GM23338 (cell line): ENCODE measurements around the gene CTNNAL1. TPM values are rescaled to one million over a fixed set of nuclear protein-coding genes. Genes with fewer than 3 reads are reported as not detected.

Experiments used
- ATAC-seq: fragments of 200-7000 bp; cut with Tn5 transposase; 3 replicates; pipeline ENCODE4 v1.9.1; 2020
- DNase-seq: peaks from one replicate; pipeline ENCODE4 v3.0.0-alpha.2; 2015; ENCODE audit warnings: low spot score
- H2AFZ ChIP-seq: fragments of 200-600 bp; sonication (generic); 2 replicates; pipeline ENCODE4 v1.8.0; 2016; ENCODE audit warnings: antibody characterized with exemption, mild to moderate bottlenecking, moderate library complexity
- H3F3A ChIP-seq: fragments of 200-600 bp; sonication (generic); replicated peaks from 2 replicates; pipeline ENCODE4 v1.8.0; 2017; ENCODE audit warnings: antibody characterized with exemption, mixed run types, low read depth
- H3K27ac ChIP-seq: fragments of 200-600 bp; sonication (generic); 2 replicates; pipeline ENCODE4 v1.6.1; 2016; ENCODE audit warnings: low read depth
- H3K27me3 ChIP-seq: fragments of 200-600 bp; sonication (generic); 2 replicates; pipeline ENCODE4 v1.8.0; 2016; ENCODE audit warnings: mild to moderate bottlenecking, mixed run types, moderate library complexity; ENCODE audit not compliant: insufficient read depth
- H3K36me3 ChIP-seq: fragments of 200-600 bp; sonication (generic); 2 replicates; pipeline ENCODE4 v1.8.0; 2016; ENCODE audit warnings: mild to moderate bottlenecking; ENCODE audit not compliant: insufficient read depth
- H3K4me1 ChIP-seq: fragments of 200-600 bp; sonication (generic); 2 replicates; pipeline ENCODE4 v1.8.0; 2016; ENCODE audit warnings: mild to moderate bottlenecking, moderate library complexity; ENCODE audit not compliant: insufficient read depth
- H3K4me2 ChIP-seq: fragments of 200-600 bp; sonication (generic); 2 replicates; pipeline ENCODE4 v1.7.1; 2017; ENCODE audit warnings: mixed run types
- H3K4me3 ChIP-seq: fragments of 200-600 bp; sonication (generic); 2 replicates; pipeline ENCODE4 v1.6.1; 2016; ENCODE audit warnings: mixed run types
- H3K79me2 ChIP-seq: fragments of 200-600 bp; sonication (generic); replicated peaks from 2 replicates; pipeline ENCODE4 v1.8.0; 2017; ENCODE audit warnings: mild to moderate bottlenecking; ENCODE audit not compliant: insufficient read depth
- H3K9me2 ChIP-seq: fragments of 200-600 bp; sonication (generic); 2 replicates; pipeline ENCODE4 v1.8.0; 2017; ENCODE audit not compliant: insufficient read depth
- H4K20me1 ChIP-seq: fragments of 200-600 bp; sonication (generic); replicated peaks from 2 replicates; pipeline ENCODE4 v1.8.0; 2017; ENCODE audit warnings: mild to moderate bottlenecking; ENCODE audit not compliant: insufficient read depth
- H3K27ac Mint-ChIP-seq: 2 replicates; pipeline ENCODE4 v1.8.0; 2020; ENCODE audit warnings: inconsistent platforms, mild to moderate bottlenecking, moderate library complexity, mixed read lengths
- H3K27me3 Mint-ChIP-seq: 3 replicates; pipeline ENCODE4 v1.8.0; 2022; ENCODE audit warnings: low read depth, mild to moderate bottlenecking, moderate library complexity, mixed read lengths, inconsistent platforms; ENCODE audit not compliant: insufficient read depth, poor library complexity
- H3K36me3 Mint-ChIP-seq: 3 replicates; pipeline ENCODE4 v1.8.0; 2021; ENCODE audit warnings: low read depth, mild to moderate bottlenecking, inconsistent platforms, moderate library complexity, mixed read lengths
- H3K4me1 Mint-ChIP-seq: 3 replicates; pipeline ENCODE4 v1.8.0; 2020; ENCODE audit warnings: mild to moderate bottlenecking, inconsistent platforms, mixed read lengths
- H3K4me3 Mint-ChIP-seq: 3 replicates; pipeline ENCODE4 v1.8.0; 2021; ENCODE audit warnings: moderate library complexity, mild to moderate bottlenecking, inconsistent platforms, mixed read lengths
- H3K9me3 Mint-ChIP-seq: 3 replicates; pipeline ENCODE4 v1.8.0; 2020; ENCODE audit warnings: moderate library complexity, mild to moderate bottlenecking, inconsistent platforms, mixed read lengths
- CREB1 ChIP-seq: fragments of 250-450 bp; sonication (Bioruptor Pico); IDR thresholded peaks from 2 replicates; pipeline ENCODE4 v1.5.0; 2020; ENCODE audit warnings: low read depth, mild to moderate bottlenecking, moderate library complexity
- CTCF ChIP-seq, 2 experiments: fragments of 200-600 bp in 1 of 2; sonication (generic) in 1 of 2; conservative IDR thresholded peaks; 2 replicates each; pipeline versions ENCODE4 v1.5.1 to v1.6.1; 2016 to 2017; ENCODE audit warnings: antibody characterized with exemption in 2 of 2, low read depth in 2 of 2, mild to moderate bottlenecking in 2 of 2, moderate library complexity in 1 of 2
- EZH2 ChIP-seq: fragments of 200-600 bp; sonication (generic); IDR thresholded peaks from one replicate; pipeline ENCODE4 v1.8.0; 2017; ENCODE audit warnings: antibody characterized with exemption, mild to moderate bottlenecking, low read depth; ENCODE audit not compliant: unreplicated experiment
- EZH2phosphoT487 ChIP-seq: fragments of 200-600 bp; sonication (generic); IDR thresholded peaks from one replicate; pipeline ENCODE4 v1.8.1; 2018; ENCODE audit warnings: antibody characterized with exemption; ENCODE audit not compliant: unreplicated experiment
- JUNB ChIP-seq: IDR thresholded peaks from one replicate; pipeline ENCODE4 v1.6.1; 2016; ENCODE audit warnings: antibody characterized with exemption; ENCODE audit not compliant: unreplicated experiment
- NANOG ChIP-seq: IDR thresholded peaks from 2 replicates; pipeline ENCODE4 v1.6.1; 2016; ENCODE audit warnings: antibody characterized with exemption, borderline replicate concordance
- POLR2AphosphoS5 ChIP-seq: IDR thresholded peaks from 2 replicates; pipeline ENCODE4 v1.6.1; 2016; ENCODE audit warnings: antibody characterized with exemption, low read depth
- REST ChIP-seq: IDR thresholded peaks from one replicate; pipeline ENCODE4 v1.6.1; 2018; ENCODE audit warnings: antibody characterized with exemption; ENCODE audit not compliant: unreplicated experiment
- STAT1 ChIP-seq: IDR thresholded peaks from one replicate; pipeline ENCODE4 v1.6.1; 2016; ENCODE audit warnings: antibody characterized with exemption; ENCODE audit not compliant: unreplicated experiment
- ZNF114 ChIP-seq: fragments of 250-450 bp; sonication (Bioruptor Pico); IDR thresholded peaks from 2 replicates; pipeline ENCODE4 v1.5.0; 2020; ENCODE audit warnings: mild to moderate bottlenecking, moderate library complexity
- ZNF331 ChIP-seq: fragments of 250-450 bp; sonication (Bioruptor Pico); IDR thresholded peaks from 2 replicates; pipeline ENCODE4 v1.5.0; 2020; ENCODE audit warnings: low read depth, mild to moderate bottlenecking, moderate library complexity
- ZNF462 ChIP-seq: fragments of 250-450 bp; sonication (Bioruptor Pico); IDR thresholded peaks from 2 replicates; pipeline ENCODE4 v1.5.0; 2020; ENCODE audit warnings: mild to moderate bottlenecking, moderate library complexity
- polyA plus RNA-seq: library from polyadenylated mRNA; unstranded; fragments of >200 nt; fragmentation: Nextera tagmentation; extraction: Ambion mirVana; gene quantifications from 2 replicates; pipeline ENCODE4 v1.2.1, GENCODE V29; 2016
- total RNA-seq: library from RNA; depleted of rRNA; stranded (reverse); fragments of >200 nt; shearing (Covaris generic); gene quantifications from 2 replicates; pipeline ENCODE4 v1.2.3, GENCODE V29; 2014

The CTNNAL1 gene
- total and polyA plus RNA-seq, 2 experiments from 2014 or later, result 63.0 to 211 TPM

GRCh38 chr9:108919517-108919916 lies 93.8 kb downstream of the CTNNAL1 start (continued):
- TF ChIP-seq CTCF (conservative IDR thresholded peaks at IDR 0.05; ENCODE audit: low read depth in 2 of 2), result no peak
- TF ChIP-seq NANOG, result no peak

GRCh38 chr9:108913391-108913790 lies 99.9 kb downstream of the CTNNAL1 start:
- Histone ChIP-seq H3F3A (no peaks in the 10 kb centered on the region), H3K9me2 (no peaks in the 10 kb centered on the region), H3K27me3 (no peaks in the 10 kb centered on the region), H2AFZ (no peak overlapping the region), H3K4me1 (no peaks in the 10 kb centered on the region), H3K27ac (no peak overlapping the region), H4K20me1 (no peaks in the 10 kb centered on the region), H3K36me3 (peaks cover 38% of the 10 kb centered on the region), H3K79me2 (no peaks in the 10 kb centered on the region), H3K4me3 (no peak overlapping the region), H3K4me2 (no peak overlapping the region)
- Mint-ChIP-seq H3K27ac (no peak overlapping the region), H3K4me3 (no peak overlapping the region), H3K36me3 (peaks cover 55% of the 10 kb centered on the region), H3K27me3 (no peaks in the 10 kb centered on the region), H3K9me3 (no peaks in the 10 kb centered on the region), H3K4me1 (no peaks in the 10 kb centered on the region)
- DNase-seq (no peak), ATAC-seq (no peak)
- TF ChIP-seq CTCF (conservative IDR thresholded peaks at IDR 0.05; ENCODE audit: low read depth in 2 of 2) (no peak), CREB1 (CRISPR knock-in tag) (no peak), NANOG (no peak), STAT1 (no peak), ZNF114 (CRISPR knock-in tag) (no peak), JUNB (no peak), EZH2phosphoT487 (no peak), ZNF462 (CRISPR knock-in tag) (no peak), ZNF331 (no peak), REST (no peak), EZH2 (no peak), POLR2AphosphoS5 (no peak)
